GM12891 (cell line): Measurements from ENCODE around the gene MYL7.

Source experiments
- POLR2A ChIP-seq: IDR thresholded peaks from 2 replicates; pipeline ENCODE4 v1.6.1; 2011; ENCODE audit warnings: low read depth, low read length, control low read depth
- POLR2AphosphoS5 ChIP-seq: IDR thresholded peaks from 2 replicates; pipeline ENCODE4 v1.6.1; 2011; ENCODE audit warnings: low read depth, low read length, control low read depth
- POU2F2 ChIP-seq: IDR thresholded peaks from 2 replicates; pipeline ENCODE4 v1.6.1; 2011; ENCODE audit warnings: low read depth, mild to moderate bottlenecking, control low read depth, low read length, moderate library complexity
- SPI1 ChIP-seq: IDR thresholded peaks from 2 replicates; pipeline ENCODE4 v1.6.1; 2011; ENCODE audit warnings: low read depth, low read length, control low read depth
- TAF1 ChIP-seq: IDR thresholded peaks from 2 replicates; pipeline ENCODE4 v1.6.1; 2011; ENCODE audit warnings: low read depth, low read length, control low read depth

- TF ChIP-seq POLR2AphosphoS5 (no peak), POLR2A (no peak), TAF1 (no peak), SPI1 (no peak), POU2F2 (no peak)
These were observed 43.2 kb upstream of the MYL7 start for GRCh38 chr7:44184206-44184872.
